ENCODE results near the gene OR1K1.
"Not testable (repeated sequence)": the region's sequence is repeated elsewhere in the genome, so short reads cannot be mapped to it uniquely, and the experiment has no call there.

Gene OR1K1

DNA sequence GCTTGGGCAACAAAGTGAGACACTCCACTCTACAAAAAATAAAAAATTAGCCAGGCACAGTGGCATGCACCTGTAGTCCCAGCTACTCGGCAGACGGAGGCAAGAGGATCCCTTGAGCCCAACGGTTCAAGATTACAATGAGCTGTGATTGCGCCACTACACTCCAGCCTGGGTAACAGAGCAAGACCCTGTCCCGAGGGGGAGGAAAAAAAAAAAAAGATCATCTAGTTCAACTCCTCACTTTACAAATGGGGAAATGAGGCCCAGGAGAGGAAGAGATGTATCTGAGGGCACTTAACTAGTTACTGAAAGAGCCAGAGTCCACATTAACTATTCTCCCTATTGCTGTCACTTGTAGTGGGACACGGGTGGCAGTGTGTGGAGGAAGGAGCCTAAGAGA lies 14.6 kb downstream of the OR1K1 start:
- peak; percentile 32 for DNase-seq

DNA sequence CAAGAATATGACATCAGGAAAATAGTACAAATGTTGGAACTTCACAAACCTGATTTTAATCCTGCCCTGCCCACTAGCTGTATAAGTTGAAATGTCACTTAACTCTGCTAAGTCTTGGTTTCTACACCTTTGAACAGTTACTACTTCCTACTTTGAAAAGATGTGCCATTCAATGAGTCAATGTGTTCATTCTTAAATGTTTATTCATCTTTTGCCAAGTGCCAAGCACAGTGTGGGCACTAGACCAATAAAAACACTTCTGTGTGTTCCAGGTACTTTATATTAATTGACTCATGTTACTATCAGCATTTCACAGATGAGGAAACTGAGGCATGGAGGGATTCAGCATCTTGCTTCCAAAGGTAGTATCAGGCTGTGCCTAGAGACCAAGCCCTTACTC lies 15.6 kb downstream of the OR1K1 start:
- DNase-seq = no peak

DNA sequence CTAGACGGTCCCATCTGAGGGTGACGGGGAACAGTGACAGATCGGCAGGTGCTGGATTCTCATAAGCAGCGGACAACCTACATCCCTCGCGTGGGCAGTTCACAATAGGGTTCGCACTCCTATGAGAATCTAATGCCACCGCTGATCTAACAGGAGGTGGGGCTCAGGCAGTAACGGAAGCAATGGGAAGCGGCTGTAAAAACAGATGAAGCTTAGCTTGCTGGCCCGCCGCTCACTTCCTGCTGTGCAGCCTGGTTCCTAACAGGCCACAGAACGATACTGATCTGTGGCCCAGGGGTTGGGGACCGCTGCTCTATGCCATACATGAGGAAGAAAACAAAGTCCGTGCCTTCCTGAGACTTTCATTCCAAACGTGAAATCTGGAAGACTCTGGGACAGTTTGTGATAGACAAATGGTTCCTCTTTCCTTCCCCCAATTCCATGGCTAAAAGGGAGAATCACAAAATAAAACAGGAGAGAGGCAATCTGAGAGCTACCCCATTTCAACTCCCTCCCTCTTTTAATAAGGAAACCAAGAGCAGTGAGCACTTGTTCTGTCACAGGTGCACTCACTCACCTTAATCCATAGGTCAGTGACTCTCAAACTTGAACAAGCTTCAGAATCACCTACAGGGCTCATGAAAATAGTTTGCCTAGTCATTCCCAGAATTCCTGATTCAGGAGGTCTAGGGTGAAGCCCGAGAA lies 16.4 kb downstream of the OR1K1 start:
- DNase-seq = peak; percentile 66

- no peak for DNase-seq
These were observed 19.4 kb downstream of the OR1K1 start for GRCh38 chr9:122819326-122819725.

GRCh38 chr9:122819791-122820489 lies 20.0 kb downstream of the OR1K1 start:
- no peak for DNase-seq

DNA sequence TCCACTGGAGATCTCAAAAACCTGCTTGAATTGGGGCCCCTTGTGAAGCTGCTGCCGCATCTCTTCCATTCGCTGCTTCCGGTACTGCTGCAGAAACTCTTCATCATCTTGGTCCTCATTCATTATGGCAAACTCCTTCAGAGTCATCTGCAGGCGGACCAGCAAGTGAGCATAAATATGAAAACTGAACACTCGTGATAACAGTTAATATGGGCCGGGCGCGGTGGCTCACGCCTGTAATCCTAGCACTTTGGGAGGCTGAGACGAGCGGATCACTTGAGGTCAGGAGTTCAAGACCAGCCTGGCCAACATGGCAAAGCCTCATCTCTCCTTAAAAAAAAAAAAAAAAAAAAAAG lies 20.5 kb downstream of the OR1K1 start:
- no peak for DNase-seq

GRCh38 chr9:122821278-122821943 lies 21.5 kb downstream of the OR1K1 start:
- DNase-seq = no peak

DNA sequence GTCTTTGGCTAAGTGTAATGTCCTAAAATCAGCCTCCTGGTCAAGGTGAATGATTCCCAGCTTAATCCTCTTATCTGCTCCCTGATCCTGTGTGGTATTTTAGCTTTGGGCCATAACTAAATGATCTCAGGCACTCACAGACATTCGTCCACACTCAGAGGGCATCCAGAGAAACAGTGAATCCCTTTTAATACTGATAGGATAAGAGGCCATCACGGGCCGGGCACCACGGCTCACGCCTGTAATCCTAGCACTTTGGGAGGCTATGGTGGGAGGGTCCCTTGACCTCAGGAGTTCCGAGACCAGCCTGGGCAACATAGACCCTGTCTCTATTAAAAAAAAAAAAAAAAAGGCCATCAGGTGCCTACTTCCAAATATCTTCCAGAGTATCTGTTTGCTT lies 22.1 kb downstream of the OR1K1 start:
- DNase-seq = no peak

GRCh38 chr9:122822938-122823337 lies 23.0 kb downstream of the OR1K1 start:
- no peak for DNase-seq

DNA sequence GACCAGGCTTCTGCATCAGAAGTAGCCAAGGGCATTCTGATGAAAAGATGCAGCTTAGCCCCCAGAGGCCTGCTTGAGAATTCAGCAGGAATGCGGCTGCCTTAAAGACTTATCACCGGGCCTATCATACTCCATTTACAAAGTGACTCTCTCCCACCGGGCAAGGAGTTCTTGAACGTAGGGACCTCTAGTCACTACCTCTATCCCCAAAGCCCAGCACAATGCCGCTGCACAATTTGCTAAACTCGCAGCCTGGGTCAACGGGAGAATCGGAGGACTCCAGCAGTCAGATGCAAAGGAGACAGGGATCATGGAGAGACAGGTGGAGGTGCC lies 27.8 kb downstream of the OR1K1 start:
- no peak for DNase-seq

DNA sequence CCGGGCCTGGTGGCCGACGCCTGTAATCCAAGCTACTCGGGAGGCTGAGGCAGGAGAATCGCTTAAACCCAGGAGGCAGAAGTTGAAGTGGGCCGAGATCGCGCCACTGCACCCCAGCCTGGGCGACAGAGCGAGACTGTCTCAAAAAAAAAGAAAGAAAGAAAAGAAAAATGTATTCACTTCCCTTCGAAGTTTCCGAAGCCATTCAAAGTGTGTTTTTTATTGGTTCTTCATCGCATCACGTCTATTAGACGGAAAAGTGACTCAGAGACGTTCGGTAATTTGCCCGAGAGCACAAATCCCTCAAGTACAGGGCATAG lies 29.0 kb downstream of the OR1K1 start:
- not testable (repeated sequence) for DNase-seq

DNA sequence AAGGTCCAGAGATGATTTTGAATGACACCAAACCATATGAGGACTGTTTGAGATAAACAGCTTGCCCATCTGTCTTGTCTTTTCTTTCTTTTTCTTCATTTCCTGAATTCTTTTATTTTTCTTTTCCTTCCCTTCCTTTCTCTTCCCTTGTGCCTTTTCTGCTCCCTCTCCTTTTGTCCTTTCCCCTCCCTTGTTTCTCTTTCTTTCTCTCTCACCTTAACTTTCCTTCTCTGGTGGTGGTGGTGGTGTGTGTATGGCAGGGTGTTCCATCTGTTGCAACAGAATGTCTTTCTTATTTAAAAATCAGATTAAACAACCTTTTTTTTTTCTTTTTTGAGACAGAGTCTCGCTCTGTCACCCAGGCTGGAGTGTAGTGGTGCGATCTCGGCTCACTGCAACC lies 32.3 kb downstream of the OR1K1 start:
- no peak for DNase-seq

- DNase-seq = peak; percentile 72
These were observed 35.4 kb downstream of the OR1K1 start for GRCh38 chr9:122835313-122835731.

DNA sequence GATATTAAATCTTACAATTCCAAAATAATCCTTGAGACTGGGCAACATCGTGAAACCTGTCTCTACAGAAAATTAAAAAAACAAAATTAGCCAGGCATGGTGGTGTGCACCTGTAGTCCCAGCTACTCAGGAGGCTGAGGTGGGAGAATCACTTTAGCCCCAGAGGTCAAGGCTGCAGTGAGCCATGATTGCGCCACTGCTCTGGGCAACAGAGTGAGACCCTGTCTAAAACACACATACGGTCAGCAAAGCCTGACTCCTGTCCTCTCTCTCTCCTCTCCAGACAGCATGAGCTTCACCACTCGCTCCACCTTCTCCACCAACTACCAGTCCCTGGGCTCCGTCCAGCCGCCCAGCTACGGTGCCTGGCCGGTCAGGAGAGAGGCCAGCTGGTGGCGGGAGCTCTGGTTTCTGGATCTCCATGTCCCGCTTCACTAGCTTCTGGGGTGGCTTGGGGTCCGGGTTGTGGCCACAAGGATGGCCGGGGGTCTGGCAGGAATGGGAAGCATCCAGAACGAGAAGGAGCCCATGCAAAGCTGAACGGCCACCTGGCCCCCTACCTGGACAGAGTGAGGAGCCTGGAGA lies 37.4 kb downstream of the OR1K1 start:
- no peak for DNase-seq

DNA sequence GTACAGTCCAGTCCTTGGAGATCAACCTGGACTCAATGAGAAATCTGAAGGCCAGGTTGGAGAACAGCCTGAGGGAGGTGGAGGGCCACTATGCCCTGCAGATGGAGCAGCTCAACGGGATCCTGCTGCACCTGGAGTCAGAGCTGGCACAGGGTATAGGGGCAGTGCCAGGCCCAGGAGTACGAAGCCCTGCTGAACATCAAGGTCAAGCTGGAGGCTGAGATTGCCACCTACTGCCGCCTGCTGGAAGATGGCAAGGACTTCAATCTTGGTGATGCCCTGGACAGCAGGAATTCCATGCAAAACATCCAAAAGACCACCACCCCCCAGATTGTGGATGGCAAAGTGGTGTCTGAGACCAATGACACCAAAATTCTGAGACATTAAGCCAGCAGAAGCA lies 38.5 kb downstream of the OR1K1 start:
- DNase-seq = not testable (repeated sequence)

DNA sequence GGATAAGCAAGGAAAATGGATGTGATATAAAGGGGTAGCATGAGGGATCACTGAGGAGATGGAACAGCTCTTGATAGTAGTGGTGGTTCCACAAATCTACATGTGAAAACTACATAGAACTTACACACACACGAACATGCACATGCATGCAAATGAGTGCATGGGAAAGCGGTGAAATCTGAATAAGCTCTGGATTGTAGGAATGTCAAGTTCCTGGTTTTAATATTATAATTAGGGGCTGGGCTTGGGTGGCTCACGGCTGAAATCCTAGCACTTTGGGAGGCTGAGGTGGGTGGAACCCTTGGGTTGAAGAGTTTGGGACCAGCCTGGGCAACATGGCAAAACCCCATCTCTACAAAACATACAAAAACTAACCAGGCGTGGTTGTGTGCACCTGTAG lies 41.6 kb downstream of the OR1K1 start:
- no peak for DNase-seq

DNA sequence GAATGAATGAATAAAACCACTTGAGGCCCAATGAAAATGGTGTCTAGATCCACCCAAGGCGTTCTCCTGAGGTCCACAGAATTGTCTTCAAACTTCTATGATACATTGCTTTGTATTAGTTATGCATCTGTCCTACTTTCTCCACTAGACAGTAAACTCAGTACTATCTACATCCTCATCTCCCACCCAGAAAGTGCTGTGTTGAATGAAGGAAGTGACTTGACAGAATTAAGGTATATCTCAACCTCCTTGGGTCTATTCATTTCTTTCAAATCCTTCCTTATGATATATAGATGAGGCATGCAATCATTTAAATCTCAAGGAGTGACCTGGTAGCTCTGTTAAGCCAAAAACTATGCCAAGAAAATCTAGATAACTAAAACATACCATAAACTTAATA lies 44.2 kb downstream of the OR1K1 start:
- no peak for DNase-seq

- DNase-seq = no peak
These were observed 45.2 kb downstream of the OR1K1 start for GRCh38 chr9:122845116-122845515.

DNA sequence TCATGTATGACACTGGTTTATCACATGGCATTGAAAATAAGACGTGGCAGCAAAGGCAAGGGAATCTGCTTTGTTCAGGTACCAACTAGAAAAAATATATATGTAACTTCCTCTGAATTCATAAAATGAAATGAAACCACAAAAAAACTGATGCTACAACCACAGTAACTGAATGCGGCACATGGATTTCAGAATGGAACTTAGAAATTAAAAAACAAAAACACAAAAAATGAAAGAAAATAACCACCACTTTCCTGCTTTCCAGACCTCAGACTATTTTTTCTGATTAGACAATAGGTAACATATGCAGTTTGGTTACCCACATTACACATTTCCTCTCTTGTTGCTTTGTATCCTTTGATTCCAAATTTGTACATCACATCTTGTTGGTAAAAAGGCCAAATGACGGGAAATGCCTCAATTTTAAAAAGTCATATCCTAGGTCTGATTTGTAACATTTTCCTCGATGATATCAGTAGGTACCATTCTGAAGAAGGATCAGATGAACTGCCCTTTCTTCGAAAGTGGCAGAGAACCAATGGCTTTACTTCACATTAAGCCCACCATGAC lies 46.5 kb downstream of the OR1K1 start:
- no peak for DNase-seq

- no peak for DNase-seq
These were observed 48.5 kb downstream of the OR1K1 start for GRCh38 chr9:122848256-122848943.

All from activated CD8-positive, alpha-beta memory T cell treated with anti-CD3 and anti-CD28 coated beads for 24 hours (primary cell).